CD1c-positive myeloid dendritic cell (primary cell): Measurements from ENCODE around the gene CCDC170.
"Not testable (repeated sequence)": the region's sequence is repeated elsewhere in the genome, so short reads cannot be mapped to it uniquely, and the experiment has no call there.

Experiments
- DNase-seq: peaks from one replicate; pipeline ENCODE4 v3.0.0-alpha.2; 2016; ENCODE audit errors: extremely low spot score

CCDC170 gene, protein sequence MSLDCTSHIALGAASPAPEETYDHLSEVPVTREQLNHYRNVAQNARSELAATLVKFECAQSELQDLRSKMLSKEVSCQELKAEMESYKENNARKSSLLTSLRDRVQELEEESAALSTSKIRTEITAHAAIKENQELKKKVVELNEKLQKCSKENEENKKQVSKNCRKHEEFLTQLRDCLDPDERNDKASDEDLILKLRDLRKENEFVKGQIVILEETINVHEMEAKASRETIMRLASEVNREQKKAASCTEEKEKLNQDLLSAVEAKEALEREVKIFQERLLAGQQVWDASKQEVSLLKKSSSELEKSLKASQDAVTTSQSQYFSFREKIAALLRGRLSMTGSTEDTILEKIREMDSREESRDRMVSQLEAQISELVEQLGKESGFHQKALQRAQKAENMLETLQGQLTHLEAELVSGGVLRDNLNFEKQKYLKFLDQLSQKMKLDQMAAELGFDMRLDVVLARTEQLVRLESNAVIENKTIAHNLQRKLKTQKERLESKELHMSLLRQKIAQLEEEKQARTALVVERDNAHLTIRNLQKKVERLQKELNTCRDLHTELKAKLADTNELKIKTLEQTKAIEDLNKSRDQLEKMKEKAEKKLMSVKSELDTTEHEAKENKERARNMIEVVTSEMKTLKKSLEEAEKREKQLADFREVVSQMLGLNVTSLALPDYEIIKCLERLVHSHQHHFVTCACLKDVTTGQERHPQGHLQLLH

DNA sequence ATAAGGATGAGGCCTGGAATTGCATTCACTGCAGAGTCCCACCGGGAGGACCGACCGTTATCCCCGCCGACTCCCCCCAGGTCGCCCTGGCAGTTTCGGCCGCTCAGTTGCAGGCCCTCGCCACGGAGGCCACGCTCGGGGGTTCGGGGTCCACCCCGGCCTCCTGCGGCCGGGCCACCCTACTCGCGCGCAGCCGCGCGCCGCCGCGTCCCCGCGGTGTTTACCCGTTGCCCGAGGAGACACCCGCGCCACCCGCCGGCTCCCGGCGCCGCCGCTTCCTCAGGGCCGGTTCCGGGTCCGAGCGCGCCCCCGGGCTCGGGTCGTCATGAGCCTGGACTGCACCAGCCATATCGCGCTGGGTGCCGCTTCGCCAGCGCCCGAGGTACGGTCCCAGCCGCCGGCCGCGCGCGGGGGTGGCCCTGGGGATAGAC lies at the start of gene CCDC170:
CCDC170 (plus strand) TSS at position 214 of the 431 bp plus-strand sequence; CDS start at position 326, 112 bp downstream.
- peak; percentile 71 for DNase-seq

DNA sequence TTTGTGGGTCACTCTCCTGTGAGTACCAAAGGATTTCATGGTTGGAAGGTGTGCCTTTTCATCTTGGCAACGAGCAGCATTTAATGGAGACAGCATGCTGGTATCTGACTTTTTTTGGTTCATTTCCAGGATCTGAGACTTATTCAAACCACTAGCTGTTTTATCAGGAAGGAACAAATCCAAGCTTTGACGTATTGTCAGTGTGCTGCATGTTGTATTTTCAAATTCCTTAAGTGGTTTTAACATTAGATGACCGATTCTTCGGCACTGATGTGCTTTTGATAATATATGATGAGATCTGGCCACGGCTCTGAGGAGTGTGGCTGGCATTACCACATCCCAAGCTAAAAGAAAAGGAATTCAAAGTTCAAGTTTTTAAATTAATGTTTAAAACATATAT lies 48.3 kb upstream of the CCDC170 start:
- DNase-seq: no peak

DNA sequence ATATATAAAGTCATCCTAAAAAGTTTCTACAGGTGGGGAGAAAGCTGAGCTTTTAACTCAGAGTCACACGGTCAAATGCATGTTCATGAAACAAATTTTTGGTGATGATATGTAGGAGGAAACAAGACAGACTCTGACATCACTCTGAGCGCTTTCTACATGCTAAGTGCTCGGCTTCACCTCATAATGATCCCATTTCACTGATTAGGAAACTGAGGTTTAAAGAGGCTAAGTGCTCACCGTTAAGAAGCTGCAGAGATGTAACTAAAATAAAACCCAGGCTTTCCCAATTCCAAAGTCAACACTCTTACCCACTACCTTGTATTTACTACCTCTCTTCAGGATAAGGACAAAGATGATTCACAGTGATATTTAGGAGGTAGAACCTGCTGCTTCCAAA lies 46.6 kb upstream of the CCDC170 start:
- no peak for DNase-seq

DNA sequence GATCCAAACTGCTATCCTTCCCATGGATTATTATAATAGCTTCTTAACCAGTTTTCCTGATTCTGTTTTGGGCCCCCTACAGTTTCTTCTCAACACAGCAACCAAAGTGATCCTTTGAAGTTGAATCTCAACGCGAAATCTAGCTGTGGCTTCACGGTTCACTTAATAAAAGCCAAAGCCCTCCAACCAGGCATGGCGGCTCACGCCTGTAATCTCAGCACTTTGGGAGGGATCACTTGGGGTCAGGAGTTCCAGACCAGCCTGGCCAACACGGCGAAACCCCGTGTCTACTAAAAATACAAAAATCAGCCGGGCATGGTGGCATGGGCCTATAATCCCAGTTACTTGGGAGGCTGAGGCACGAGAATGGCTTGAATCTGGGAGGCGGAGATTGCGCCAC lies 45.2 kb upstream of the CCDC170 start:
- DNase-seq: no peak

DNA sequence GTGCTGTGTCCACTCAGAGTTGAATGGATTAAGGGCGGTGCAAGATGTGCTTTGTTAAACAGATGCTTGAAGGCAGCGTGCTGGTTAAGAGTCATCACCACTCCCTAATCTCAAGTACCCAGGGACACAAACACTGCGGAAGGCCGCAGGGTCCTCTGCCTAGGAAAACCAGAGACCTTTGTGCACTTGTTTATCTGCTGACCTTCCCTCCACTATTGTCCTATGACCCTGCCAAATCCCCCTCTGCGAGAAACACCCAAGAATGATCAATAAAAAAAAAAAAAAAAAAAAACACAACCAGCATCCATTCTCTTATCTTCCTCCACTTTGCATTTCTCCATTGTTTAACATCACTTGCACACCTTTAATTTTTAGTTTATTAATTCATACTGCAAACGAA lies 42.9 kb upstream of the CCDC170 start:
- DNase-seq: not testable (repeated sequence)

DNA sequence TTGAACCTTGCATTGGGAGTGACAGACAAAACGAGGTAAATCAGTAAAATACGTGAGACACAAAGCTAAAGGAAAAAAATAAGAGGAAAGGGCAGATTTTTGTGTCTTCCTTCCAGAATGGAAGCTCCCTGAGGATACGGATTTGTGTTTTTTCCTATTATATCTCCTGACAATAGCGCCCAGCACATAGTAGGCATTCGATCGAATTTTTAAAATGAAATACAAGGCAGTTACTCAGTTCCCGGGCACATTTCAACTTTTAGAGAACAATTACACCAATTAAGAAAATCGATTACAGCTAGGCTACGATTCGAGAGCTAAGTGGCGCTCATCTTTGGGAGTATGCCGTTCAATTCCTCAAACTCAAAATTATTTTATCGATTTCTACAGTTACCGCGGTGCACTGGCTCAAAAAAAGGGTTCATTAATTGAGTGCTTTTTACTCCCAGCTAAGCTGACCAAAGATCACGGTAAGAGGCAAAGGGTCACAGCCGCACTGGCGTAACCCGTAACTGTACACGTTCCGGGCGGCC lies 42.3 kb upstream of the CCDC170 start:
- no peak for DNase-seq

DNA sequence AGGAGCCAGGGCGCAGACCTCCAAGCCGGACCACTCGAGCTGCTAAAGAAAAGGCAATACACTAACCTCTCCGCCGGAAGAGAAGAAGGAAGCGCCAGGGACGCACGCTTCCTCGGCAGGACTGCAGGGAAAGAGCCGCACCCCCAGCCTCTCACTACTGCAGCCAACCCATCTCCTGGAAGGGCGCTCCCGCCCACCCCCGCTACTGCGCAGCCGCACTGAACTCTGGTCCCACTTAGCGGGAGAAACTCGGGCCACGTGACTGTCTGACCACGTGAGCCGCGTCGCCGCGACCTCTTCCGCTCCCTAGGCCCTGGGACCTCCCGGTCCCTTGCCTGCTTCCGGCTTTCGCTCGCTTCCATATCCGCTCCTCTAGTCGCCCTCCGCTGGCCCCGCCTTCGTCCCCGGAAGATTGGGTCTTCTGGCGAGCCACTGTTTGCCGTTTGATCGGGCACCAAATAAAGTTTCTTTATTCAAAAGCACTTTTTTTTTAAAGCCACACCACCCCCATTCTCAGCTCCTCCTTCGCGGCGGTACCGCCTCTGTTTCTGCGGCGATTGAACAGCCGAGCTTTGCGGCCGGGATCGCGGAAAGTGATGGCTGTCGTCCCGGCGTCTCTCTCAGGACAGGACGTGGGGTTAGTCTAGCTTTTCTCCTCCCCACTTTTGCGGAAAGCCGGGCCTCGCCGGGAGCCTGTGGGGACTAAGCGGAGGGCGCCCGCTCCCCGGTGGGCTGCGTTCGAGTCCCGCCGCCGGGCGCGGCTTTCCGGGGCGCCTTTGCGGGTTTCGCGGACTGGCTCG lies 41.7 kb upstream of the CCDC170 start, which contains the start of gene RMND1:
RMND1 (minus strand) TSS at position 177 of the 800 bp plus-strand sequence. CDS start 6,315 bp downstream, outside the sequence.
- DNase-seq: peak; percentile 100

DNA sequence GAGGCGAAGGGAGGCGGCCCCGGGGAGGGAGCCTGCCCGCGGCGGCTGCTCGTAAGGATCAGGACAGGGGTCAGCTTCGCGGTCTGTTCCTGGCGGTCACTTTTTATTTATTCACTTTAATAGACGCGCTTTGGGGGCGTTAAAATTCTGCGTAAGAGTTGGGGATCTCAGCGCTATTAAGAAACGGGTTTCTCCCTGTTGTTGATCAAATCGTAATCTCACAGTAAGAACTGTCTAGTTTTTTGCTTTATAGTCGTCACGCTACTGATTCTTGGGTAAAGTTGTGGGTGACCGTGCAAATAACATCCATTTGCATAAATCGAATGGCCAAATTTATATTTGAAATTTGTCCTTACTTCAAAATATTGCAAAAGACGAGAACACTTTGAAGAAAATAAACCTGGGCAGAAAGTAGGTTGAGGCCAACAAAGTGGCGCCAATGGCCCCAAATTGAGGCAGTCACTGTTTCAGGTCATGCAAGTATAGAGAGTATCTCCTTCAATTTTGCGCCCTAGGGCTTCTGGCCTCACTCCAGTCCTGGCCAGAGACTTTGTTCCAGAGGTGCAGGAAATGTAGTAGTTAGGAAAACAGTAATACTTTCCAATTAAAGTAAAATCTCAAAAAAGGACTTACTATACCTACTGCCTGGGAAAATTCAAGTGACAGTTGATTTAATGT lies 40.9 kb upstream of the CCDC170 start:
- DNase-seq: no peak

DNA sequence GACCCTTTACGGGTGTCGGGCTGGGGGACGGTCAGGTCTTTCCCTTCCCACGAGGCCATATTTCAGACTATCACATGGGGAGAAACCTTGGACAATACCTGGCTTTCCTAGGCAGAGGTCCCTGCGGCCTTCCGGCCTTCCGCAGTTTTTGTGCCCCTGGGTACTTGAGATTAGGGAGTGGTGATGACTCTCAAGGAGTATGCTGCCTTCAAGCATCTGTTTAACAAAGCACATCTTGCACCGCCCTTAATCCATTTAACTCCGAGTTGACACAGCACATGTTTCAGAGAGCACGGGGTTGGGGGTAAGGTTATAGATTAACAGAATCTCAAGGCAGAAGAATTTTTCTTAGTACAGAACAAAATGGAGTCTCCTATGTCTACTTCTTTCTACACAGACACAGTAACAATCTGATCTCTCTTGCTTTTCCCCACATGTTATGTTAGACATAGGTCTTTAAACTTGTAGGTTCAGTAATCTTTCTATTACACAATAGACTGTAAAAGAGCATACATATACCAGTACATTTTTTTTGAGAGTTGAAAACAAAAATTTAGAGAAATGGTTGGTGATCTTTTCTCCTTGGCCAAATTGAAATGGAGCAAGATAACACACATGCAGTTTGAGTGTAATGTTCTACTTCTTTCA lies 37.9 kb upstream of the CCDC170 start:
- DNase-seq: not testable (repeated sequence)

DNA sequence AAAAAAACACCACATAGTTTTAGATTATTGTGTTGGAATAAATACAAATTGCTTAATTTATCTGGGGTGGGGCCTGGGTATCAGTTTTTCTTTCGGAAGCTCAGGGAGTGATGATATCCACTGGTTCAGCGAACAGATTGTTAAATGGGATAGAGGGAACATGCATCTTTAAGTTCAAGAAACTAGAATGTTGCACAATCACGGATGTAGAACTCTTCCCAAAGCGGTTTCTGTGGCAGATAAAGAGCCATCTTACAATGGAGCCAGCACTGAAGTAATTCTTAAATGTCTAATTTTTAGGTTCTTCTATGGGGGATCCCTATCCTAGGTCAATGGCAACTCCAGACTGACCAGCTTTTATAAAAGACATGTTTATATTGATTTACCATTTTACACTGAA lies 32.1 kb upstream of the CCDC170 start:
- DNase-seq: no peak

DNA sequence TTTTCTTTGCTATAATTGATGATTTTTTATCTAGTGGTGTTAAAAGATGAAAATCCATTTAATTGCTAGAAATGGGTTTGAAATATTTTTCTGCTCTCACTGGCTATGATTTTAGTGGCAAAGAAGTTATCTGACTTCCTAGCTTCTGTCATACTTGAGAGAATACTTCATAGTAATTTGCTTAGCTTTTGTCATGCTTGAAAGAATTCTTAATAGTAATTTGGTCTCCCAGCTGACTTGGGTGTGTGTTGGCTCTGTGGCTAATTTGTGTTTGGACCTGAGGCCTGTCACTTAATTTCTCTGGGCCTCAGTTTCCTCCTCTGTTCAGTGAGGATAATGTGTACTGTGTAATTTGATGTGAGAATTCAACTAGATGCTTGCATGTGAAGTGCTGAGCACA lies 29.1 kb upstream of the CCDC170 start:
- no peak for DNase-seq

DNA sequence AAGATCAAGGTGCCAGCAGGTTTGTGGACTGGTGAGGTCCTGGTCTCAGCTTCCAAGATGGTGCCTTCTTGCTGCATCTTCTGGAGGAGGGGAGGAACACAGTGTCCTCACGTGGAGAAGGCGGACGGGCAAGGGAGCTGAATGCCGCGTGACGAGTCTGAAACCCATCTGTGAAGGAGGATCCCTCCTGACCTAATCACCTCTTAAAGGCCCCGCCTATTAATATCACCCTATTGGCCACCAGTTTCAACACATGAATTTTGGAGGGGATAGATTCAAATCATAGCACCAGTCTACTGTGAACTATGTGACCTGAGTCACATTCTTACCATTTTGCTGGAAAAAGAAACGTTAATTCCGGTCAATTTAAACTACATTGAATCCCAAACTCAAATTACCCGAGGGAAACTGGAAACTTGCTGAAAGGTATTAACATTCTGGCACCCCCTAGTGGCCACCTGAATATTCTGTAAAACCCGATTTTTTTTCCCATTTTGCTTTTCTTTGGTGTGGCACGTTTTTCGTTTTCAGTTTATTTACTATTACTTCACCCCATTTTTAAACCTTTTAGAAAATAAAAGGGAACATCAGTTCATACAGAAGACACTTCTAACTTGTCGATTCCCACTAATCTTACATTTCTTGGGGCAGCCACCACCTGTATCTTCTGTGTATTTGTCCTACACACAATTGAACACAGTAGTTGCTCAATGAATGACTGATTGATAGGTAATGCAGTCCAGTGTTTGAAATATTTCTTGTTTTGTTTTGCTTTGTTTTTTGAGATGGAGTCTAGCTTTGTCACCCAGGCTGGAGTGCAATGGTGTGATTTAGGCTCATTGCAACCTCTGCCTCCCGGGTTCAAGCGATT lies 17.9 kb upstream of the CCDC170 start:
- DNase-seq: peak; percentile 63

DNA sequence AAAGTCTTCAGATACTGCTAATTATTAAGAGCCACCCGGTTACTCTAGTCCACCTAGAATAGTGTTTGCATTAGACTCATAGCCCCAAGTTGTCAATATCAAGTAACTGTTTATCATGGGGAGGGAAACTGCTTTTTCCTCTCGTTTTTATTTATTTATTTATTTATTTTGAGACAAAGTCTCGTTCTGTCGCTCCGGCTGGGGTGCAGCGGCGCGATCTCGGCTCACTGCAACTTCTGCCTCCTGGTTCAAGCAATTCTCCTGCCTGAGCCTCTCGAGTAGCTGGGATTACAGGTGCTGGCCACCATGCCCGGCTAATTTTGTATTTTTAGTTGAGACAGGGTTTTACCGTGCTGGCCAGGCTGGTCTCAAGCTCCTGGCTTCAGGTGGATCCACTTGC lies 16.1 kb upstream of the CCDC170 start:
- DNase-seq: no peak

DNA sequence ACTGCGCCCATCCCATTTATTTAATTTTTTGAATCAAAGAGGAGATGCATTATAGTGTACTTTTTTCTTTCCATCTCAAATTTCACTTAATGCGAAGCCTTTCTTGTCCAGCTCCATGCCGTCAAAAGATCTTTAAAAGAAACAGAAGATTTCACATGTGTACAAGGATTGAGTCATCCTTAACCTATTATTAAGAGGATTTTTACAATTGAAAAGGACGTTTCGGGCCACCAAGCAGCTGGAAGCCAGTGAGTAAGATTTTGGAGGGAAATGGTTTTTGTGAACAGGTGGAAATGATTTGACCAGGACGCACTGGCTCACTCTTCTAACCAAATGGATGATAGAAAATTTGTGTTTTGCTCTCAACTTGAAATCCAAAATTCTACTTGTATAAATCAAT lies 15.1 kb upstream of the CCDC170 start:
- no peak for DNase-seq

DNA sequence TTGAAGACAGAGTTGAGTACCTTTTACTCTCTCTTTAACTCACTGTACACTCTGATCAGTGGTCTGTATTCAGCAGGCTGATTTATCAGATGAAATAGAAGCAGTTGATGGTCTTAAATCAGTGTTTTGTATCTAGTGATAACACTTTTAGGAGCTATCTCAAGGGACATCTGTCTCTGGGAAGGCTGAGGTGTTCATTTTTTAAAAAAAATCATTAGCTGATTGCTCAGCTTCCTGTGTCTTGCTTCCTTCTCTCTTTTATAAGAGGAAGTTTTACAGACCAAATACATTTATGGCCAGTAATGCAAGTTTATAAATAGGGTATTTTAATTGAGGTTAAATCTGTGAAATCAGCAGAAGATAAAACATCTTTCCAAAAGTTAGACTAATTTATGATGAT lies 12.0 kb upstream of the CCDC170 start:
- peak; percentile 48 for DNase-seq

DNA sequence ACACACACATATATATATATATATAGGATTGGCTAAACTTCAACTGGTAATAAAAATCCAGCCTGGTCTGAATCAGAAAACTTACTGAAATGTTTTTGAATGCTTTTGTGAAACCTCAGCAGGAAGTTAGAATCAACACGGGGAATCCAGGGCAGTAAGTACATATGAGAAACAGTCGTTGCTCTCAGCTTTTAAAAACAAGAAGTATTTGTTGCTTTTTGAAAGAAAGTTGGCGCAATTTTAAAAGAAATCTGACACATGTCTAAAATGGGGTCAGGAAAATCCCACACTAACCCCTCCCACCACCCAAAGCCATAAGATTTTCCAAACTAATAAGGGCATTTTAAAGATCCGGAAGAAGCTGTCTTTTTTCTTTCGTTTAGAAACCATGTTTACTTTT lies 11.5 kb upstream of the CCDC170 start:
- peak; percentile 78 for DNase-seq

DNA sequence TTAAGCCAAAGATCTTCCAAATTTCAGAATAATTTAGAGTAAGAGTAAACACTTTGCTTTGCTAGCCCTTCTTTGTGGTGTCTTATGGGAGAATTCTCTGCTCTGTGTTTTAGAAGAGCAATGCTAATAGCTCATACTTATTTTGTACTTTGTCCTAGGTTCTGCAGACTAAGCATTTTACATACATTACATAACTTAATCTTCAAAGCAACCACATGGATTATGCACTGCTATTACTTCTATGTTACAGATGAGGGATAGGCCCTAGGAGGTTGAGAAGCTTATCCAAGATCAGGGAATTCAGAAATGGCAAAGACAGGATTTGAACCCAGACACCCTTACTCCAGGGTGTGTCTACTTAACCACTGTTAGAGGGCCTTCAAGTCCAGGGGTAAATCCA lies 9.8 kb upstream of the CCDC170 start:
- DNase-seq: no peak

DNA sequence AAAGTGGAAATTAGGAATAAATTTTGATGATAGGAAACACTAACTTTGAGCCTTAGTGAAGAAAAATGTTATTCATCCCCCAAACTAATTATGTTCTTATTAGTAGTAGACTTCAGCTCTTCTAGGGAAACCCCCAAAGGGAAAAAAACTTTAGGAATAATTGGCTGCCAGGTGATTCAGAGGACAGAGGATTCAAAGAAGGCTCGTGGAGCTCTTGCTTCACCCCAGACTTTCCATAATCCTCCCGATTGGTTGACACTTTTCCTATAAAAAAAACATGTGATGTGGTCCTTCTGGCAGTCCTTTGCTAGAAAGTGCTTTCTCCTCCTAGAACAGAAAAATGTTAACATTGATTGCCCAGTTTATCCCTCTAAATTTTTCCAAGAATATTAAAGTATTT lies 5.6 kb upstream of the CCDC170 start:
- no peak for DNase-seq

DNA sequence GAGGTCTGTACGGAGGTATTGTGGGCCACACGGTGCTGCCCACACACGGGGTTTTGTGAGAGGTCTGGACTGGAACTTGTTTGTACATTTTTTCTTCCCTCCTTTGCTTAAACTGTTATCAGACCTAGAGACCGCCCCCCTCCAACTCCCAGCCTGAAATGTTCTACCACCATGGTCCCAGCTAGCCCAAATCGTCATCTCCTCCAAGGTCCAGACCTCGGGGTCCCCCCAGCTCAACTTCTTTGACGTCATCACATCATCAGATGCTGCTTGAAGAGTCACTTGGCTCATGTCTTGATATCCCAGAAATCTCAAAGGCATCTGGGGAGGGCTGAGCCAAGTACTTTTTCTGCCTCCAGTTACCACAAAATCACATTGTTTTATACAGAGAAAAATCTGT lies 2.8 kb upstream of the CCDC170 start:
- DNase-seq: no peak
